Measurements from ENCODE around the gene RP9. TPM values are rescaled to one million over a fixed set of nuclear protein-coding genes. Genes with fewer than 3 reads are reported as not detected.

The RP9 gene
- total and polyA plus RNA-seq, 2 experiments from 2014 or later: 28.4 to 35.3 TPM

DNA sequence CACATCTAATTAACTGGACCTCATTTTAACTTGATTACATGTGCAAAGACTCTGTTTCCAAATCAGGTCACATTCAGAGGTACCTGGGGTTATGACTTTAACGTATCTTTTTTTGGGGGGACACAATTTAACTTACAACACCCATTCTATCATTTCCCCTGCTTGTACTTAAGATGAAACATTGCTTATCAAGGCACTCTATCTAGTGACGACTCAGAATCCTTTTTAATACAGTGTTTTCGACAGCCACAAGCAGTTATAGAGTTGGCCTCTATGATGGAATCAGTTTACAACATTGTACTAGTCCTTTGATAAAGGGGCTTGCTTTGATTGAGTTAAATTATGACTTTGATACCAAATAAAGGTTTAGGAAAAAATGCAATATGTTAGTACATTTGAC lies 42.9 kb upstream of the RP9 start:
- Histone ChIP-seq H3K4me3 (no peak overlapping the region), H3K27me3 (no peaks in the 10 kb centered on the region), H3K4me1 (ENCODE audit: low read depth) (no peaks in the 10 kb centered on the region), H3K27ac (no peak overlapping the region), H3K36me3 (no peaks in the 10 kb centered on the region), H3K9me3 (ENCODE audit: low read depth) (no peaks in the 10 kb centered on the region)
- no peak for DNase-seq (ENCODE audit: low read depth in 1 of 2, low spot score in 1 of 2)
- TF ChIP-seq, protein P1, sequence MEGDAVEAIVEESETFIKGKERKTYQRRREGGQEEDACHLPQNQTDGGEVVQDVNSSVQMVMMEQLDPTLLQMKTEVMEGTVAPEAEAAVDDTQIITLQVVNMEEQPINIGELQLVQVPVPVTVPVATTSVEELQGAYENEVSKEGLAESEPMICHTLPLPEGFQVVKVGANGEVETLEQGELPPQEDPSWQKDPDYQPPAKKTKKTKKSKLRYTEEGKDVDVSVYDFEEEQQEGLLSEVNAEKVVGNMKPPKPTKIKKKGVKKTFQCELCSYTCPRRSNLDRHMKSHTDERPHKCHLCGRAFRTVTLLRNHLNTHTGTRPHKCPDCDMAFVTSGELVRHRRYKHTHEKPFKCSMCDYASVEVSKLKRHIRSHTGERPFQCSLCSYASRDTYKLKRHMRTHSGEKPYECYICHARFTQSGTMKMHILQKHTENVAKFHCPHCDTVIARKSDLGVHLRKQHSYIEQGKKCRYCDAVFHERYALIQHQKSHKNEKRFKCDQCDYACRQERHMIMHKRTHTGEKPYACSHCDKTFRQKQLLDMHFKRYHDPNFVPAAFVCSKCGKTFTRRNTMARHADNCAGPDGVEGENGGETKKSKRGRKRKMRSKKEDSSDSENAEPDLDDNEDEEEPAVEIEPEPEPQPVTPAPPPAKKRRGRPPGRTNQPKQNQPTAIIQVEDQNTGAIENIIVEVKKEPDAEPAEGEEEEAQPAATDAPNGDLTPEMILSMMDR (IDR thresholded peaks at IDR 0.05; ENCODE audit: low read depth, low read length): no peak

DNA sequence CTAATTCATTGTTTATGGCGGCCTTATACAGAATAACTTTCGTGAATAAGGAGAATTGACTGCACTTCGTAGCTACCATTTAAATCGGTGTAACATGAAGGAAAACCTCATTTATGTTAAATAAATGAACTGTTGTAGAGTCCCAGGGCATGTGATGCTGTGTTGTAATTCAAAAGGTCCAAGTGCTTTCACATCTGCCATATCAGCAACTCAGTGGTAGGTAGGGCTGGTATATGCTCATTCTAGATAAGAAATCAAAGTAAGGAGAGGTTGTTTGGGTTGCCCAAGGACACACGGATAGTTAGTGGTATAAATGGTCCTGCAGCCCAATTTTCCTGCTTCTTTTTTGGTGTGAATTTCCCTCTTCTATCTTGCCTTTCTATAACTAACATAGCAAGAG lies 36.0 kb upstream of the RP9 start:
- Histone ChIP-seq H3K27ac (no peak overlapping the region), H3K4me1 (ENCODE audit: low read depth) (no peaks in the 10 kb centered on the region)

DNA sequence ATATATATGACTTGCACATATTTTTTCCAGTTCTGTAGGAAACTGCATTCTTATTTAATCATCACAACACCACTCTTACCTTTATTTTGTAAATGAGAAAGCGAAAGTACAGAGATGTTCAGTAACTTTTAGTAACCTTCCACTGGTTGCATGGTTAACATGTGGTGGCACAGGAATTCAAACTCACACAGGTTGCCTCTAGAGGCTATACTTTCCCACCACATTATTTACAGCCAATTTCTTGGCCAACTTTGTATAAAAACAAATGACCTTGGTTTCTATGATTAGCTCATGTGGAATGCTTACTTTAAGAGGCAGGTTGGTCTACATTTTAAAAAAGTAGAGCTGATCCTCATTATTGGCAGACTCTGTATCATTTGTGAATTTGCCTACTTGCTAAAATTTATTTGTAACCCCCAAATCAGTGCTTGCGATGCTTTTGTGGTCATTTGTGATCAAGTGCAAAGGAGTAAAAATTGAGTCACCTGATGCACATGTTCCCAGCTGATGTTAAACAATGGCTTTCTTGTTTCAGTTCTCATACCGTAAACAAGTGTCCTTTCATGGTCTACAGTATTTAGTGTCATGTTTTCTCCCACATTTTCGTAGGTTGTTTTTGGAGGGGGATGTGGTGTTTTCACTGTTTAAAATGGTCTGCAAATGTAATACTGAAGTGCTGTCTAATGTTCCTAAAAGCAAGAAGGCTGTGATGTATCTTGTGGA lies 35.0 kb upstream of the RP9 start:
- Histone ChIP-seq H3K27ac (no peak overlapping the region), H3K27me3 (no peaks in the 10 kb centered on the region), H3K4me1 (ENCODE audit: low read depth) (no peaks in the 10 kb centered on the region), H3K9me3 (ENCODE audit: low read depth) (no peaks in the 10 kb centered on the region), H3K36me3 (no peaks in the 10 kb centered on the region), H3K4me3 (no peak overlapping the region)
- no peak for DNase-seq (ENCODE audit: low read depth in 1 of 2, low spot score in 1 of 2)
- TF ChIP-seq, protein P1 (IDR thresholded peaks at IDR 0.05; ENCODE audit: low read depth, low read length): no peak

More for the DNA sequence above, 36.0 kb upstream of the RP9 start:
- Histone ChIP-seq H3K27me3 (no peaks in the 10 kb centered on the region), H3K36me3 (no peaks in the 10 kb centered on the region), H3K4me3 (no peak overlapping the region), H3K9me3 (ENCODE audit: low read depth) (no peaks in the 10 kb centered on the region)
- DNase-seq (ENCODE audit: low read depth in 1 of 2, low spot score in 1 of 2): no peak
- TF ChIP-seq, protein P1 (IDR thresholded peaks at IDR 0.05; ENCODE audit: low read depth, low read length): no peak

DNA sequence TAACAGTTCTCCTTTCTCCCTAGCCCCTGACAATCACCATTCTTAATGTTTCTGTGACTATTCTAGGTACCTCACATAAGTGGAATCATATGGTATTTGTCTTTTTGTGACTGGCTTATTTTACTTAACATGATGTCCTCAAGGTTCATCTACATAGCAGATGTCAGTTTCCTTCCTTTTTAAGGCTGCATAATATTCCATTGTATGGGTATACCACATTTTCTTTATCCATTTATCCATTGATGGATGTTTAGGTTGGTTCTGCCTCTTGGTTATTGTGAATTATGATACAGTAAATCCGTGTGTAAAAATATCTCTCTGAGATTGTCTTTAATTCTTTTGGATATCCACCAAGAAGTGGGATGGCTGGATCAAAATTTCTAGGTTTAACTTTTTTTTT lies 33.4 kb upstream of the RP9 start:
- TF ChIP-seq, protein P1 (IDR thresholded peaks at IDR 0.05; ENCODE audit: low read depth, low read length): no peak
- H3K9me3 ChIP-seq (ENCODE audit: low read depth): no peaks in the 10 kb centered on the region
- DNase-seq (ENCODE audit: low read depth in 1 of 2, low spot score in 1 of 2): no peak

DNA sequence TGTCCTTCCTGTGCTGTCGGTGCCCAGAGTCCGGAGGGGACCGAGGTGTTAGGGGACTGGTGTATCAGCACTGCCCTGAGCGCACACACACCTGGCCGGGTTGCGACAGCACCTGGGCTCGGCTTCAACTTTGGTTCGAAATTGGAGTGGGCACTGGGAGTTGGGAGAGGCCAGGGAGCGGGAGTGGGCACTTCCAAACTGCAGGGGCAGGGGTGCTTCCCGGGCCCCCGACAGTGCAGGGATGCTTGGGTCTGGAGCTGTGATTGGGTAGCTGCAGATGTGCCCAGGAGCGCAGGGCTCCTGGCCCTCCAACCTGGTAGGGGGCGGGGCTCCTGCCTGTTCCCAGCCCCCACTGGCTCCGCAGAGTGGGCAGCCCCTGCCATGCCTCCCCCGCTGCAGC lies 27.9 kb upstream of the RP9 start:
- no peak overlapping the region for H3K4me3 ChIP-seq
- H3K9me3 ChIP-seq (ENCODE audit: low read depth): no peaks in the 10 kb centered on the region
- no peaks in the 10 kb centered on the region for H3K4me1 ChIP-seq (ENCODE audit: low read depth)
- H3K36me3 ChIP-seq: no peaks in the 10 kb centered on the region
- no peaks in the 10 kb centered on the region for H3K27me3 ChIP-seq
- H3K27ac ChIP-seq: no peak overlapping the region
- TF ChIP-seq, protein P1 (IDR thresholded peaks at IDR 0.05; ENCODE audit: low read depth, low read length): no peak
- no peak for DNase-seq (ENCODE audit: low read depth in 1 of 2, low spot score in 1 of 2)

More for the DNA sequence above, 33.4 kb upstream of the RP9 start:
- no peak overlapping the region for H3K27ac ChIP-seq
- no peak overlapping the region for H3K4me3 ChIP-seq
- H3K4me1 ChIP-seq (ENCODE audit: low read depth): no peaks in the 10 kb centered on the region
- no peaks in the 10 kb centered on the region for H3K27me3 ChIP-seq
- no peaks in the 10 kb centered on the region for H3K36me3 ChIP-seq

All from cardiac muscle cell (in vitro differentiated cells and primary cell).